DMS114 treated with DMSO at 0.1 percent for 48 hours (cell line): Measurements from ENCODE around the gene ZNF738.
"Not testable (repeated sequence)": the region's sequence is repeated elsewhere in the genome, so short reads cannot be mapped to it uniquely, and the experiment has no call there.

Experiments used
- DNase-seq: peaks from one replicate; lab custom pipeline; 2025; ENCODE audit not compliant: unreplicated experiment; lab: John Stamatoyannopoulos, UW

ZNF738 gene

DNA sequence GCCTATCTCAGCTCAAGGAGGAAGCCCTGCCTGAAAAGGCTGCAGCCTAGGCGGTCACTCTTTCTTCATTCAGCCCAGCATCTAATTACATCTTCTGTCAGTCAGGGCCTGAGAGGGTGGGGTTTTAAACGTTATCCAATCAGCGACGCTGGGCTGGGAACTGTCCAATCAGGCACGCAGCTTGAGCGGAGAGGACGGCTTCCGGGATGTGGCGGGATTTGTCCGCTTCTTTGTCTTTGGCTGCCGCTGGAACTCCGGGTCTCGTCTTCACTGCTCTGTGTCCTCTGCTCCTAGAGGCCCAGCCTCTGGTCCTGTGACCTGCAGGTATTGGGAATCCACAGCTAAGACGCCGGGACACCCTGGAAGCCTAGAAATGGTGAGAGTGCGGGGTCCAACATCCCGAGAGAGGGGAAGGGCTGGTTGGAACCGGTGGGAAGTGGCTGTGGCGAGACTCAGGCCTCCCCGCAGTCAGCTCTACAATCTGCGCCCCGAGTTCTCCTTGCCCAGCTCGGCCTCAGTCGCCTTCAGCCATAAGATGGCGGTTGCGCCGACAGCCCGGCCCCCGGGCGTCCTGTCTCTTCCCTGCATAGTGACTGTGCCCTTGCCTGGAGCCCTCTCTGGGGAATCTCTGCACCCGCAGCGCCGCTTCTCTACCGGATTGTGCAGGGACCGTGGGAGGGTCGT lies at the start of gene ZNF738:
Gene ZNF738, plus strand, starts transcription at position 233 of the 684 bp plus-strand sequence. Its CDS starts 141 bp downstream, at position 374.
- DNase-seq, result peak; percentile 92

DNA sequence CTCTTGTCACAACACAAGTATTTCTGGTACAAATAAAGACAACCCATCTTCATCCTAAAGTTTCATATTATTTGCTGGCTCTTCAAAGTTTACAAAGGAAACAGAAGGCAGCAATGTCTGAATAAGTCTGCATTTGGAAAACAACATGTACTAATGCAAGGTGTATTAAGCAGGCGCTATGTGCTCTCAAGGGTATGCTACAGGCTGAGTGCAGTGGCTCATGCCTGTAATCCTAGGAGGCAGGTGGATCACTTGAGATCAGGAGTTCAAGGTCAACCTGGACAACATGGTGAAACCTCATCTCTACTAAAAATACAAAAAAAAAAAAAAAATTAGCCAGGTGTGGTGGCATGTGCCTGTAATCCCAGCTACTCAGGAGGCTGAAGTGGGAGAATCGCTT lies 46.0 kb upstream of the ZNF738 start:
- DNase-seq, result not testable (repeated sequence)

DNA sequence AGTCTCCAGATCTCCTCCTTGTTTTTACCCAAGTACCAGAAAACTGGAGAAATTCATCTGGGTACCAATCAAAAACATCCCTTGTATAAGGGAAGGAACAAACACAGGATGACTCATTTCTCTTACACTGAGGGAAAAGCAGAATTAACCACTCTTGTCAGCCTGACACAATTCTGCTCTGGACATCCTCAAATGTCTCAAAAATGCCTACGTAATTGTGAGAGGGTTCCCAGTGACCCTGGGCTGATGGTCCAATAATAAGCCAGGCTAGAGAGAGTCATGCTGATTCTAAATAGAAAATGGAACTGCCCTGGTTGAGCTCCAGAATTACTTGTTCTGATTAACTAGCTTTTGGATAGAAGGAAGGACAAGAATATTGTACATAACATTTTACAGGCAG lies 44.1 kb upstream of the ZNF738 start:
- DNase-seq, result no peak

DNA sequence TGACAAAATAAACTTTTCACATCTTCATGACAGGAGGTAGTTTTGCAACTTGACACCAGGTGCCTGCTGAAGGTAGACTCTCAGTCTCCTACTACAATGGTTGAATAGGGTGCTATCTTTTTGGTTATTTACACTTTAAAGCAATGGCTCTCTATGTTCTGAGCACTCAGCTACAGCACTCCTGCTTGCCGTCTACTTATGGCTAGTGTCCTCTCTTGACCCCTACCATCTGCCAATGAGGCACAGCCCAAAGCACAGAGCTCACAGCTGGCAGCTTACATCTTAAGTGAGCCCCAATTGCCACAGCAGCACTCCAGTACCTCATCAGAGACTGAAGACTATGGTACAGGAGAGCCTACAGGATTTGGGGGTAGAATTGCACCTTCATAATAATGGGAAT lies 41.0 kb upstream of the ZNF738 start:
- no peak for DNase-seq

DNA sequence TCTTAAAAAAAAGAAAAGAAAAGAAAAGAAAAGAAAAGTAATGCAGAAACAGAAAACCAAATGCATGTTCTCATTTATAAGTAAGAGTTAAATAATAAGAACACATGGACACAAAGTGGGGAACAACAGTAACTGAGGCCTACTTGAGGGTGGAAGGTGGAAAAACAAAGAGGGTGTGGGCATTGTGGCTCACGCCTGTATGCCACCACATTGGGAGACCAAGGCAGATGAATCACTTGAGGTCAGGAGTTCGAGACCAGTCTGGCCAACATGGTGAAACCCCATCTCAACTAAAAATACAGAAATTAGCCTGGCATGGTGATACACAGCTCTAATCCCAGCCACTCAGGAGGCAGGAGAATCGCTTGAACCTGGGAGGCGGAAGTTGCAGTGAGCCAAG lies 37.7 kb upstream of the ZNF738 start:
- DNase-seq, result no peak

DNA sequence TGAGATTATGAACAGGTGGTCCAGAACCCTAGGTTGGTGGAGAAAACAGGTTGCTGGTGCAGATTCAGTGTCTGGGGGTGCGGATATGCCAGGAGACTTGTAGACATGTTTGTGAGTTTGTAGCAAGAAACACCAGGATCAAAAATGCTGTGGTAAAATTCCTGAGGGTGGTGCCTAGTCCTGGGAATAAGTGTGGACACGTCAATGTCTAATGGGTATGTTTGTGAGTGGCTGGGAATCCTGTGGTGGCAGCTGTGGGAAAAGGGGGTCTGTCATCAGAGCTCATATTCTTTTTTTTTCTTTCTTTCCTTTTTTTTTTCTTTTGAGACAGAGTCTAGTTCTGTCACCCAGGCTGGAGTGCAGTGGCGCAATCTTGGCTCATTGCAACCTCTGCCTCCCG lies 36.8 kb upstream of the ZNF738 start:
- DNase-seq, result no peak

DNA sequence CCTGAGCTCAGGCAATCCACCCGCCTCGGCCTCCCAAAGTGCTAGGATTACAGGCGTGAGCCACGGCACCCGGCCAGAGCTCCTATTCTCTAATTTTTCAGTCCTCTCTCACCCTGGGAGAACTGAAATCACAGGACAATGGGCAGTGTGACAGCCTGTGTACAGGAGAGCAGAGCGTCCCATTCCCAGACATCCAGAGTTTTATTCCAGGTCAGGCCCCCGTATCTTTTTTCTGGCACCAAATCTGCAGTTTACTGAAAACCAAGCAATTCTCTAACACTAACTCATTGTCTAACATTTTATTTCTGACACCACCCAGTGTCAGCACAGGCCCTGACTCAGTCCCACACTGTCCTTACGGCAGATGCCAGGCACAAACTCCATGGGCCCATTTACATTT lies 36.3 kb upstream of the ZNF738 start:
- DNase-seq, result no peak

DNA sequence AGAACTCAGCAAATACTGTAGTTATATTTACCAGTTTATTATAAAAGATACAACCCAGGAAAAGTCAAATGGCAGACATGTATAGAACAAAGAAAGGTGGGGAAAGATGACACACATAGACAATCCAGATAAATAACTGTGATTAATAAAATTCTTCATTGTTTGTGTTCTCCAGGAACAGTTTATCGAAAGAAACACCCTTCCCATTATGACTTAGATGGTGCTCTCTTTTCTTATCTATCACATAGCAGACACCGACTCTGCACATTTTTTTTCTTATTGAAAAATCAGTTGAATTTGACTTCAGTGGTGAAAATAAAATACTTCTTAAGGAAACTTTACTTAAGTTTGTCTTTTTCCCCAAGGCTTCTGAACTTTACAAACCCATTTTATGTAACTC lies 35.8 kb upstream of the ZNF738 start:
- no peak for DNase-seq

DNA sequence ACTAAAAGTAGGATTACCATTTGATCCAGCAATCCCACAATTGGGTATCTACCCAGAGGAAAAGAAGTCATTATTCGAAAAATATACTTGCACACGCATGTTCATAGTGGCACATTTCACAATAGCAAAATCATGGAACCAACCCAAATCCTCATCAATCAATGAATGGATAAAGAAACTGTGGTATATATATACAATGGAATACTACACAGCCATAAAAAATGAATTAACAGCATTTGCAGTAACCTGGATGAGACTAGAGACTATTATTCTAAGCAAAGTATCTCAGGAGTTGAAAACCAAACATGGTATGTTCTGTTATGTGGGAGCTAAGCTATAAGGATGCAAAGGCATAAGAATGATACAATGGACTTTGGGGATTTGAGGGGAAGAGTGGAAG lies 32.6 kb upstream of the ZNF738 start:
- DNase-seq, result no peak

DNA sequence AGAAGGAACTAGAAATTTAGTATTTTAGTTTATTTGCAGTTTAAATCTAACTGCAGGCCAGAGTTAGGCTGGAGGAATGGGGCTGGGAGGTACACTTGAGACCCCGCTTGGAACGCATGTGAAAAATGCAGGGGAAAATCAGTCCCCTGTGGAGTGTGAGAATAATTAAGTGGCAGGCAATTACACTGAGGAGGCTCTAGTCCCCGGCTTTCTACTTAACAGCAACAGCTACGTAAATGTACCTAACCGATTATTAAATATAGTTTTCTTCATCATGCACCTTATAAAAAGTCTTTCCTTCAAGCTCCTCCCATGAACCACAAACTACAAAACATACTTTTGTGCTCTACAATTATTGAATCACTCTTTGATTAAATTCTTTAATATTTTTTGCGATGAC lies 30.4 kb upstream of the ZNF738 start:
- no peak for DNase-seq

DNA sequence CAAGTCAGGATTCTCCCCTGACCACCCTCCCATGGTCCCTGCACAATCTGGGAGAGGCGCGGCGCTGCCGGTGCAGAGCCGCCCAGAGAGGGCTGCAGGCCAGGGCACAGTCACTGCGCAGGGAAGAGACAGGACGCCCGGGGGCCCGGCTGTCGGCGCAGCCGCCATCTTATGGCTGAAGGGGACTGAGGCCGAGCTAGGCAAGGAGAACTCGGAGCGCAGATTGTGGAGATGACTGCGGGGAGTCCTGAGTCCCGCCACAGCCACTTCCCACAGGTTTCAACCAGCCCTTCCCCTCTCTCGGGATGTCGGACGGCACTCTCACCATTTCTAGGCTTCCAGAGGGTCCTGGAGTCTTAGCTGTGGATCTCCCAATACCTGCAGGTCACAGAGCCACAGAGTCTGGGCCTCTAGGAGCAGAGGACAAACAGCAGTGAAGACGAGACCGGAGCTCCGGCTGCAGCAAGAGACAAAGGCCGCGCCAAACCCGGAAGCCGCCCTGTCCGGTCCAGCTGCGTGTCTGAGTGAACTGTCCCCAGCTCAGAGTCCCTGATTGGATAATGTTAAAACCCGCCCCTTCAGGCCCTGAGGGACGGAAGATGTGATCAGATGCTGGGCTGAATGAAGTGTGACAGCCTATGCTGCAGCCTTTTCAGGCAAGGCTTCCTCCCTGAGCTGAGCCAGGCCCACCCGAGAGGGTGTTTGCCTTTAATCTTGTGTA lies 29.8 kb upstream of the ZNF738 start, which contains the start of gene ZNF708:
Gene ZNF708, minus strand, starts transcription at position 526 of the 721 bp plus-strand sequence. Its CDS starts 198 bp downstream, at position 328.
- peak; percentile 87 for DNase-seq

DNA sequence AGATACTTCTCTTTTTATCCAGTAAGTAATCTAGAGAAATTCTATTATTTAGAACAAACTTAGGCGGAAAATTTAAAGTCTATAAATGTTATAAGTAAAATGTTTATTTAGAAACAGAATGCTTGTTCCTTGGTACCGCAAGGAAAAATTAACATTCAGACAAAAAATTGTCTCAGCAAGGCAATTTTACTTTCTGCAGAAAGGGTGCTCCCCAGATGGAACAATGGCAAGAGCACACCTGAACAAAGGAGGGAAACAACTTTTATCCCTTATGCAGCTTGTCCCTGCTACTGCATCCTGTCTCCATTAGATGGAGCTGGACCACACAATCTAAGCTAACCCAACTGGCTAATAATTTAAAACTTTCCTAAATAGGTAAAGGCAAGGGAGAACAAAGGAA lies 23.1 kb upstream of the ZNF738 start:
- DNase-seq, result no peak

DNA sequence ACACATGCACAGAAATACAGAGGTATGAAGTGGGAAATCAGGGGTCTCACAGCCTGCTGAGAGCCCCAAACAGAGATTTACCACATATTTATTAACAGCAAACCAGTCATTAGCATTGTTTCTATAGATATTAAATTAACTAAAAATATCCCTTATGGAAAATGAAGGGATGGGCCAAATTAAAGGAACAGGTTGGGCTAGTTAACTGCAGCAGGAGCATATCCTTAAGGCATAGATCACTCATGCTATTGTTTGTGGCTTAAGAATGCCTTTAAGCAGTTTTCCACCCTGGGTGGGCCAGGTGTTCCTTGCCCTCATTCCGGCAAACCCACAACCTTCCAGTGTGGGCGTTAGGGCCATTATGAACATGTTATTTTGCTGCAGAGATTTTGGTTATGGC lies 14.0 kb upstream of the ZNF738 start:
- not testable (repeated sequence) for DNase-seq

DNA sequence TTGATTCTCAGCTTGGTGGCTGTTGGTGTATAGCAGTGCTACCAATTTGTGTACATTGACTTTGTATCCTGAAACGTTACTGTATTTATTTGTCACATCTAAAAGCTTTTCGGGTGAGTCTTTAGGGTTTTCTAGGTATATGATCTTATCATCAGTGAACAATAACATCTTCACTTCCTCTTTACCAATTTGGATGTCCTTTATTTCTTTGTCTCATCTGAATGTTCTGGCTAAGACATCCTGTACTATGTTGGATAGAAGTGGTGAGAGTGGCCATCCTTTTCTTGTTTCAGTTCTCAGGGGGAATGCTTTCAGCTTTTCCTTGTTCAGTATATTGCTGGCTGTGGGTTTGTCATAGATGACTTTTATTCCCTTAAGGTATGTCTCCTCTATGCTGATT lies 6.0 kb upstream of the ZNF738 start:
- no peak for DNase-seq

DNA sequence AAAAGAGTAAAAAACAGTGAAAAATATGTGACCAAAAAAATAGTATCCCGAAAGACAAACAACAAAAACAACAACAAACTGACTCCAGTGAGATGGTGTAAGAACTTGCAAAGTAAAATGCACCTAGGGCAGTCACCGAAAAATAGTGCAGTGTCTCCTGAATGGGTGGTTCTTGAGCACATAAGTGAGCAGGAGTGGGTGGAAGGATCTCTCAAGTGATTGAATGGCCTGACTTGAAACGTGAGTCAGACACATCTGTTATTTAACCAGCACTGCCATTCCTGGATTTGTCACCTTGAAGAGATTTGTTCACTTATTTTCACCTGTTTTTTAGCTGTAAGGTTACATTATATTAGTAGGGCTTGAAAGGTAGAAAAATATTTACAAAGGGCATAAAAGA lies 3.5 kb downstream of the ZNF738 start:
- no peak for DNase-seq

DNA sequence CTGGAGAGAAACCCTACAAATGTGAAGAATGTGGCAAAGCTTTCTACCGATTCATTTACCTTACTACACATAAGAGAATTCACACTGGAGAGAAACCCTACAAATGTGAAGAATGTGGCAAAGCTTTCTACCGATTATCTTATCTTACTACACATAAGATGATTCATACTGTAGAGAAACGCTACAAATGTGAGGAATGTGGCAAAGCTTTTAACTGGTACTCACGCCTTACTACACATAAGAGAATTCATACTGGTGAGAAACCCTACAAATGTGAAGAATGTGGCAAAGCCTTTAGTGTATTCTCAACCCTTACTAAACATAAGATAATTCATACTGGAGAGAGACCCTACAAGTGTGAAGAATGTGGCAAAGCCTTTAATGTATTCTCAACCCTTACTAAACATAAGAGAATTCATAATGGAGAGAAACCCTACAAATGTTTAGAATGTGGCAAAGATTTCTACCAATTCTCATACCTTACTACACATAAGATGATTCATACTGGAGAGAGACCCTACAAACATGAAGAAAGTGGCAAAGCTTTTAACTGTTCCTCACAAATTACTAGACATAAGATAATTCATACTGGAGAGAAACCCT lies 25.3 kb downstream of the ZNF738 start:
- no peak for DNase-seq

DNA sequence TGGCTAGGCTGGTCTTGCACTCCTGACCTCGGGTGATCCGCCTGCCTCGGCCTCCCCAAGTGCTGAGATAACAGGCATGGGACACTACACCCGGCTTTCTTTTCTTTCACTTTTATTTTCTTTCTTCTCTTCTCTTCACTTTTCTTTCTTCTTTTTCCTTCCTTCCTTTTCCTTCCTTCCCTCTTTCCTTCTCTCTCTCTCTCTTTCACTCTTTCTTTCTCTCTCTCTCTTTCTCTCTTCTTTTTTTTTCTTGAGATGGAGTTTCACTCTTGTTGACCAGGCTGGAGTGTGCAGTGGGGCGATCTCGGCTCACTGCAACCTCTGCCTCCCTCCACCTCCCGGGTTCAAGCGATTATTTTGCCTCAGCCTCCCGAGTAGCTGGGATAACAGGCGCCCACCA lies 37.3 kb downstream of the ZNF738 start:
- DNase-seq, result no peak

DNA sequence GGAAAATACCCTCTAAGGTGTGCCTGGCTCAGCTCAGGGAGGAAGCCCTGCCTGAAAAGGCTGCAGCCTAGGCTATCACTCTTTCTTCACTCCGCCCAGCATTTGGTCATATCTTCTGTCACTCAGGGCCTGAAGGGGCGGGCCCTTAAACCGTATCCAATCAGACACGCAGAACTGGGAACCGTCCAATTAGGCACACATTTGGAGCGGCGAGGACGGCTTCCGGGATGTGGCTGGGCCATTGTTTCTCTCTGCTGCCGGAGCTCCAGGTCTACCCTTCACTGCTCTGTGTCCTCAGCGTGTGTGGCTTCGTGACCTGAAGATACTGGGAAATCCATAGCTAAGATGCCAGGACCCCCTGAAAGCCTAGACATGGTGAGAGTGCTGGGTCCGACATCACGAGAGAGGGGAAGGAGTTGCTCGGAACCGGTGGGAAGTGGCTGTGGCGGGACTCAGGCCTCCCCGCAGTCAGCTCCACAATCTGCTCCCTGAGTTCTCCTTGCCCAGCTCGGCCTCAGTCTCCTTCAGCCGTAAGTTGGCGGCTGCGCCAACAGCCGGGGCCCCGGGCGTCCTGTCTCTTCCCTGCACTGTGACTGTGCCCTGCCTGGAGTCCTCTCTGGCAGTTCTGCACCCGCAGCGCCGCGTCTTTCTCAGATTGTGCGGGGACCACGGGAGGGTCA lies 38.2 kb downstream of the ZNF738 start, which contains the start of gene ZNF493:
Gene ZNF493, plus strand, starts transcription at position 241 of the 680 bp plus-strand sequence. Its CDS starts 105 bp downstream, at position 346.
- DNase-seq, result peak; percentile 96

DNA sequence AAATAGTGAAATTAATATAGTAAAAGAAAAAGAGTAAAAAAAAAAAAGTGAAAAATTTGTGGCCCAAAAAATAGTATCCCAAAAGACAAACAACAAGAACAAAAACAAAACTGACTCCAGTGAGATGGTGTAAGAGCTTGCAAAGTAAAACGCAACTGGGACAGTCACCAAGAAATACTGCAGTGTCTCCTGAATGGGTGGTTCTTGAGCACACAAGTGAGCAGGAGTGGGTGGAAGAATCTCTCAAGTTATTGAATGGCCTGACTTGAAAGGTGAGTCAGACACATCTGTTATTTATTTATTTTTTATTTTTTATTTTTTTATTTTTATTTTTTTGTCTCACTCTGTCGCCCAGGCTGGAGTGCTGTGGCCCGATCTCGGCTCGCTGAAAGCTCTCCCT lies 40.1 kb downstream of the ZNF738 start:
- no peak for DNase-seq

DNA sequence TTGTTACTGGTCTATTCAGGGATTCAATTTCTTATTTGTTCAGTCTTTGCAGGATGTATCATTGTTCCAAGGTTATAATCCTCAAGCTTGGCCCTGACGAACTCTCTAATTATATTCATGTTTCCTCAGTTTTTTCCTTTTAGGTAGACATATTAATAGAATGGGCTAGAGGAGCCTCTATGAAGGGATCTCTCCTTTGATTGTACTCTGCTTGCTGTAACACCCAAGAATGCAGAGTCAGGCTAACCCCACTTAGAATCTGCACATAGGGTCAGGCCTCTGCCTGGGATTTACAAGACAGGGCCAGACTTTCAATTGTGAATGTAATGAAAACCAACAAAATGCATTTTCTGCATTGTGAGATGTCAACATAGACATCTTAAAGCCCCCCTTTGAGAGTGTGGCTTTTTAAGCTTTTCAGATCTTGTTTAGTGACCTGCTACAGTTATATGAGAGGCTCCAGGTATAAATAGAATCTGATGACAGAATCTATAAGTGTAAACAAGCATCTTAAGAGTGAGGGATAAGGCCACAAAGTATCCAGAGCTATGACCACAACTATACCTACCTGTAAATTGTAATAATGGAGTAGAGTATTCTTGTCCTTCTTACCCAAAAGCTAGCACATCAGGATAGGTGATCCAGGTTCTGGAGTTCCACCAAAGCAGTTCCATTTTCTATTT lies 43.6 kb downstream of the ZNF738 start:
- no peak for DNase-seq

DNA sequence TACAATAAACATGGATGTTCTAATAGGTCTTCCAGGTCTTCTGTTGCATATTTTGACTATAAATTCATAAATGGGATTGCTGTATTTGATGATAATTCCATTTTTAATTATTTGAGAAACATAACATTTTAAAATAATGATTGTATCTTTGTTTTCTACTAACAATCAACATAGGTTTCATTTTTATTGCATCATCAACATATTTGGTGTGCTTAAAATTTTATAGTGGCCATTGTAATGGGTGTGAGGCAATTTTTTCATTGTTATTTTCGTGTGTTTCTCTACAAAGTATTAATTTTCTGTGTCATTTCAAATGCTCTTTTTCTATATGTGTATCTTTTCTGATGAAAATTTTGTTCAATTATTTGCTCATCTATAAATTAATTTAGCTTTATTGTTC lies 51.4 kb downstream of the ZNF738 start:
- DNase-seq, result no peak
